Mucosa of stomach (tissue), 1 donor: Measurements from ENCODE around the gene CLCA1.

Experiments used
- H3K27me3 ChIP-seq: one replicate; pipeline ENCODE4 v1.7.0; 2013; ENCODE audit warnings: mild to moderate bottlenecking, low read length; ENCODE audit not compliant: control insufficient read depth, insufficient read depth
- H3K36me3 ChIP-seq: one replicate; pipeline ENCODE4 v1.7.0; 2013; ENCODE audit warnings: low read length; ENCODE audit not compliant: control insufficient read depth, insufficient read depth
- H3K4me1 ChIP-seq: one replicate; pipeline ENCODE4 v1.7.0; 2013; ENCODE audit warnings: mild to moderate bottlenecking, low read length; ENCODE audit not compliant: control insufficient read depth, insufficient read depth
- H3K4me3 ChIP-seq: one replicate; pipeline ENCODE4 v1.7.0; 2013; ENCODE audit warnings: low read length
- H3K9ac ChIP-seq: one replicate; pipeline ENCODE4 v1.7.0; 2013; ENCODE audit warnings: mild to moderate bottlenecking, low read length, moderate library complexity
- H3K9me3 ChIP-seq: one replicate; pipeline ENCODE4 v1.7.0; 2013; ENCODE audit warnings: mild to moderate bottlenecking, low read length, moderate library complexity; ENCODE audit not compliant: control insufficient read depth
- donor health status: Pancreatic carcinoma.

CLCA1 gene

GRCh38 chr1:86466986-86467385 lies 1.7 kb upstream of the CLCA1 start:
- H3K4me3 ChIP-seq, result no peak overlapping the region
- H3K36me3 ChIP-seq, result no peaks in the 10 kb centered on the region
- no peak overlapping the region for H3K9ac ChIP-seq
- no peaks in the 10 kb centered on the region for H3K9me3 ChIP-seq
- peaks cover 15% of the 10 kb centered on the region for H3K27me3 ChIP-seq
- no peaks in the 10 kb centered on the region for H3K4me1 ChIP-seq

GRCh38 chr1:86470859-86471258 lies 2.1 kb downstream of the CLCA1 start:
- Histone ChIP-seq H3K4me1 (no peaks in the 10 kb centered on the region), H3K27me3 (peaks cover 19% of the 10 kb centered on the region), H3K9me3 (no peaks in the 10 kb centered on the region), H3K9ac (no peak overlapping the region), H3K36me3 (no peaks in the 10 kb centered on the region), H3K4me3 (no peak overlapping the region)

GRCh38 chr1:86471291-86471690 lies 2.6 kb downstream of the CLCA1 start:
- Histone ChIP-seq H3K9ac (no peak overlapping the region), H3K36me3 (no peaks in the 10 kb centered on the region), H3K4me1 (no peaks in the 10 kb centered on the region), H3K4me3 (no peak overlapping the region), H3K9me3 (no peaks in the 10 kb centered on the region), H3K27me3 (peaks cover 19% of the 10 kb centered on the region)

GRCh38 chr1:86472152-86472551 lies 3.4 kb downstream of the CLCA1 start:
- Histone ChIP-seq H3K36me3 (no peaks in the 10 kb centered on the region), H3K4me3 (no peak overlapping the region), H3K4me1 (no peaks in the 10 kb centered on the region), H3K9me3 (no peaks in the 10 kb centered on the region), H3K27me3 (peaks cover 12% of the 10 kb centered on the region), H3K9ac (no peak overlapping the region)

GRCh38 chr1:86472767-86473166 lies 4.0 kb downstream of the CLCA1 start:
- Histone ChIP-seq H3K9ac (no peak overlapping the region), H3K36me3 (no peaks in the 10 kb centered on the region), H3K4me1 (no peaks in the 10 kb centered on the region), H3K9me3 (no peaks in the 10 kb centered on the region), H3K27me3 (peaks cover 11% of the 10 kb centered on the region), H3K4me3 (no peak overlapping the region)

- Histone ChIP-seq H3K27me3 (peaks cover 1% of the 10 kb centered on the region), H3K4me3 (no peak overlapping the region), H3K4me1 (no peaks in the 10 kb centered on the region), H3K36me3 (no peaks in the 10 kb centered on the region), H3K9me3 (no peaks in the 10 kb centered on the region), H3K9ac (no peak overlapping the region)
Measured at GRCh38 chr1:86477256-86477655, 8.5 kb downstream of the CLCA1 start.

- Histone ChIP-seq H3K36me3 (no peaks in the 10 kb centered on the region), H3K9me3 (no peaks in the 10 kb centered on the region), H3K4me1 (no peaks in the 10 kb centered on the region), H3K9ac (no peak overlapping the region), H3K4me3 (no peak overlapping the region), H3K27me3 (no peaks in the 10 kb centered on the region)
Measured at GRCh38 chr1:86477682-86478081, 9.0 kb downstream of the CLCA1 start.

- H3K27me3 ChIP-seq, result no peaks in the 10 kb centered on the region
- no peaks in the 10 kb centered on the region for H3K4me1 ChIP-seq
- H3K36me3 ChIP-seq, result no peaks in the 10 kb centered on the region
- H3K9me3 ChIP-seq, result no peaks in the 10 kb centered on the region
- no peak overlapping the region for H3K4me3 ChIP-seq
- no peak overlapping the region for H3K9ac ChIP-seq
Measured at GRCh38 chr1:86478416-86479156, 9.9 kb downstream of the CLCA1 start.

GRCh38 chr1:86481966-86482365 lies 13.2 kb downstream of the CLCA1 start:
- Histone ChIP-seq H3K36me3 (no peaks in the 10 kb centered on the region), H3K9ac (no peak overlapping the region), H3K9me3 (no peaks in the 10 kb centered on the region), H3K4me3 (no peak overlapping the region), H3K27me3 (no peaks in the 10 kb centered on the region), H3K4me1 (no peaks in the 10 kb centered on the region)

GRCh38 chr1:86487131-86487810 lies 18.5 kb downstream of the CLCA1 start:
- Histone ChIP-seq H3K36me3 (no peaks in the 10 kb centered on the region), H3K4me3 (no peak overlapping the region), H3K9me3 (no peaks in the 10 kb centered on the region)

GRCh38 chr1:86487811-86488141 lies 19.0 kb downstream of the CLCA1 start:
- Histone ChIP-seq H3K9ac (no peak overlapping the region), H3K4me1 (no peaks in the 10 kb centered on the region), H3K36me3 (no peaks in the 10 kb centered on the region), H3K9me3 (no peaks in the 10 kb centered on the region), H3K4me3 (no peak overlapping the region), H3K27me3 (no peaks in the 10 kb centered on the region)

More at GRCh38 chr1:86487131-86487810, 18.5 kb downstream of the CLCA1 start:
- Histone ChIP-seq H3K27me3 (no peaks in the 10 kb centered on the region), H3K9ac (no peak overlapping the region), H3K4me1 (no peaks in the 10 kb centered on the region)

- no peaks in the 10 kb centered on the region for H3K9me3 ChIP-seq
- no peak overlapping the region for H3K9ac ChIP-seq
- H3K36me3 ChIP-seq, result no peaks in the 10 kb centered on the region
- H3K27me3 ChIP-seq, result peaks cover 3% of the 10 kb centered on the region
- no peak overlapping the region for H3K4me3 ChIP-seq
- H3K4me1 ChIP-seq, result no peaks in the 10 kb centered on the region
Measured at GRCh38 chr1:86489242-86489878, 20.6 kb downstream of the CLCA1 start.
